ENCODE data around the gene ZKSCAN8. TPM values are rescaled to one million over a fixed set of nuclear protein-coding genes. Genes with fewer than 3 reads are reported as not detected.
"Not testable (repeated sequence)": the region's sequence is repeated elsewhere in the genome, so short reads cannot be mapped to it uniquely, and the experiment has no call there.

Gene ZKSCAN8
- total and polyA plus RNA-seq, 2 donors (not counting 1 experiment from before 2014, with no cell fraction given), result 13.4 to 21.6 TPM

GRCh38 chr6:28118217-28118616 is 23.5 kb upstream of the ZKSCAN8 start:
- Histone ChIP-seq H3K79me2 (ENCODE audit: control insufficient read depth, insufficient read depth, low read length) (no peaks in the 10 kb centered on the region), H3K36me3 (ENCODE audit: control insufficient read depth, insufficient read depth, low read length) (peaks cover 3% of the 10 kb centered on the region), H3K27ac (ENCODE audit: insufficient read depth, low read length) (no peak overlapping the region), H3K4me2 (ENCODE audit: extremely low read depth, insufficient read depth, low read length) (no peak overlapping the region), H2AFZ (ENCODE audit: low read length) (no peak overlapping the region), H3K4me1 (ENCODE audit: control insufficient read depth, extremely low read depth, insufficient read depth, low read length) (no peaks in the 10 kb centered on the region), H3K9me3 (ENCODE audit: control insufficient read depth, insufficient read depth, low read depth, low read length) (no peaks in the 10 kb centered on the region), H3K9ac (ENCODE audit: insufficient read depth, low read length) (no peak overlapping the region), H3K4me3 (replicated peaks in 1 of 4; ENCODE audit: control extremely low read depth in 1 of 4, insufficient read depth in 1 of 4, low read depth in 3 of 4, low read length in 4 of 4) (no peak overlapping the region), H4K20me1 (ENCODE audit: control insufficient read depth, extremely low read depth, insufficient read depth, low read length) (no peaks in the 10 kb centered on the region), H3K27me3 (ENCODE audit: control insufficient read depth, insufficient read depth, low read length) (no peaks in the 10 kb centered on the region)
- DNase-seq (ENCODE audit: low read depth in 2 of 2), result no peak
- TF ChIP-seq EZH2 (IDR thresholded peaks at IDR 0.05; ENCODE audit: low read length, missing control alignments) (no peak), CTCF (conservative IDR thresholded peaks at IDR 0.05 in 1 of 2, IDR thresholded peaks at IDR 0.05 in 1 of 2; ENCODE audit: low read depth in 1 of 2, low read length in 2 of 2) (no peak)

GRCh38 chr6:28121876-28122275 is 19.8 kb upstream of the ZKSCAN8 start:
- Histone ChIP-seq H3K9ac (ENCODE audit: insufficient read depth, low read length) (no peak overlapping the region), H2AFZ (ENCODE audit: low read length) (no peak overlapping the region), H3K27ac (ENCODE audit: insufficient read depth, low read length) (no peak overlapping the region), H3K36me3 (ENCODE audit: control insufficient read depth, insufficient read depth, low read length) (no peaks in the 10 kb centered on the region), H3K4me2 (ENCODE audit: extremely low read depth, insufficient read depth, low read length) (no peak overlapping the region), H3K4me1 (ENCODE audit: control insufficient read depth, extremely low read depth, insufficient read depth, low read length) (no peaks in the 10 kb centered on the region), H3K27me3 (ENCODE audit: control insufficient read depth, insufficient read depth, low read length) (no peaks in the 10 kb centered on the region), H3K4me3 (replicated peaks in 1 of 4; ENCODE audit: control extremely low read depth in 1 of 4, insufficient read depth in 1 of 4, low read depth in 3 of 4, low read length in 4 of 4) (no peak overlapping the region), H4K20me1 (ENCODE audit: control insufficient read depth, extremely low read depth, insufficient read depth, low read length) (no peaks in the 10 kb centered on the region), H3K79me2 (ENCODE audit: control insufficient read depth, insufficient read depth, low read length) (peaks cover 2% of the 10 kb centered on the region), H3K9me3 (ENCODE audit: control insufficient read depth, insufficient read depth, low read depth, low read length) (no peaks in the 10 kb centered on the region)
- TF ChIP-seq EZH2 (IDR thresholded peaks at IDR 0.05; ENCODE audit: low read length, missing control alignments) (no peak), CTCF (conservative IDR thresholded peaks at IDR 0.05 in 1 of 2, IDR thresholded peaks at IDR 0.05 in 1 of 2; ENCODE audit: low read depth in 1 of 2, low read length in 2 of 2) (no peak)
- no peak for DNase-seq (ENCODE audit: low read depth in 2 of 2)

GRCh38 chr6:28122283-28122682 is 19.4 kb upstream of the ZKSCAN8 start:
- DNase-seq (ENCODE audit: low read depth in 2 of 2); H3K9ac ChIP-seq (ENCODE audit: insufficient read depth, low read length); H2AFZ ChIP-seq (ENCODE audit: low read length); H4K20me1 ChIP-seq (ENCODE audit: control insufficient read depth, extremely low read depth, insufficient read depth, low read length); H3K27ac ChIP-seq (ENCODE audit: insufficient read depth, low read length); H3K27me3 ChIP-seq (ENCODE audit: control insufficient read depth, insufficient read depth, low read length); H3K4me2 ChIP-seq (ENCODE audit: extremely low read depth, insufficient read depth, low read length); H3K79me2 ChIP-seq (ENCODE audit: control insufficient read depth, insufficient read depth, low read length); H3K4me1 ChIP-seq (ENCODE audit: control insufficient read depth, extremely low read depth, insufficient read depth, low read length); H3K9me3 ChIP-seq (ENCODE audit: control insufficient read depth, insufficient read depth, low read depth, low read length); H3K4me3 ChIP-seq (replicated peaks in 1 of 4; ENCODE audit: control extremely low read depth in 1 of 4, insufficient read depth in 1 of 4, low read depth in 3 of 4, low read length in 4 of 4); H3K36me3 ChIP-seq (ENCODE audit: control insufficient read depth, insufficient read depth, low read length): not testable (repeated sequence)

All from fibroblast of lung (primary cell).